Osteoblast (primary cell): ENCODE data around the gene LUZP2. TPM values are rescaled to one million over a fixed set of nuclear protein-coding genes. Genes with fewer than 3 reads are reported as not detected.

Source experiments
- DNase-seq: peaks from one replicate; pipeline ENCODE4 v3.0.0; 2011; ENCODE audit warnings: low spot score, mixed read lengths; ENCODE audit not compliant: insufficient read length; ENCODE audit errors: missing footprints
- H2AFZ ChIP-seq: 2 replicates; pipeline ENCODE4 v1.6.0; 2011; ENCODE audit warnings: mild to moderate bottlenecking, low read length
- H3K27ac ChIP-seq: 2 replicates; pipeline ENCODE4 v1.5.1; 2011; ENCODE audit warnings: mild to moderate bottlenecking, low read depth, low read length, moderate library complexity
- H3K27me3 ChIP-seq: 2 replicates; pipeline ENCODE4 v1.6.0; 2012; ENCODE audit warnings: mild to moderate bottlenecking, control low read depth, inconsistent platforms, low read length, moderate library complexity; ENCODE audit not compliant: insufficient read depth
- H3K36me3 ChIP-seq: 2 replicates; pipeline ENCODE4 v1.5.1; 2011; ENCODE audit warnings: mild to moderate bottlenecking, low read length, control low read depth, moderate library complexity; ENCODE audit not compliant: insufficient read depth
- H3K4me1 ChIP-seq: 2 replicates; pipeline ENCODE4 v1.5.1; 2011; ENCODE audit warnings: mild to moderate bottlenecking, low read length, control low read depth, moderate library complexity; ENCODE audit not compliant: insufficient read depth
- H3K4me2 ChIP-seq: 2 replicates; pipeline ENCODE4 v1.6.0; 2011; ENCODE audit warnings: mild to moderate bottlenecking, low read length; ENCODE audit not compliant: insufficient read depth
- H3K4me3 ChIP-seq: fragments of 200-600 bp; sonication (generic); 3 replicates; pipeline ENCODE4 v1.5.1; 2012; ENCODE audit warnings: mild to moderate bottlenecking, low read length, inconsistent platforms; ENCODE audit not compliant: insufficient read depth
- H3K79me2 ChIP-seq: 2 replicates; pipeline ENCODE4 v1.6.0; 2012; ENCODE audit warnings: mild to moderate bottlenecking, low read length, control low read depth, inconsistent platforms; ENCODE audit not compliant: insufficient read depth
- H3K9me3 ChIP-seq: 2 replicates; pipeline ENCODE4 v1.5.1; 2011; ENCODE audit warnings: low read depth, low read length, control low read depth
- H4K20me1 ChIP-seq: 2 replicates; pipeline ENCODE4 v1.6.0; 2012; ENCODE audit warnings: mild to moderate bottlenecking, low read length, control low read depth; ENCODE audit not compliant: insufficient read depth
- total RNA-seq: library from RNA; depleted of rRNA; stranded (reverse); fragments of >200 nt; gene quantifications from 2 replicates; pipeline ENCODE4 v1.2.3, GENCODE V29; 2012
- TF ChIP-seq, protein P1 (sequence below): IDR thresholded peaks from 2 replicates; pipeline ENCODE4 v1.5.1; 2011; ENCODE audit warnings: mild to moderate bottlenecking, low read depth, low read length, moderate library complexity; ENCODE audit errors: extremely low read depth

The LUZP2 gene
- total RNA-seq, 1 donor, result not detected

GRCh38 chr11:24779791-24780190 is 282.9 kb downstream of the LUZP2 start:
- H3K79me2 ChIP-seq, result no peaks in the 10 kb centered on the region
- no peaks in the 10 kb centered on the region for H3K36me3 ChIP-seq
- no peak overlapping the region for H3K4me2 ChIP-seq
- H3K4me3 ChIP-seq, result no peak overlapping the region
- no peaks in the 10 kb centered on the region for H3K4me1 ChIP-seq
- peaks cover 2% of the 10 kb centered on the region for H3K9me3 ChIP-seq
- TF ChIP-seq, protein P1, sequence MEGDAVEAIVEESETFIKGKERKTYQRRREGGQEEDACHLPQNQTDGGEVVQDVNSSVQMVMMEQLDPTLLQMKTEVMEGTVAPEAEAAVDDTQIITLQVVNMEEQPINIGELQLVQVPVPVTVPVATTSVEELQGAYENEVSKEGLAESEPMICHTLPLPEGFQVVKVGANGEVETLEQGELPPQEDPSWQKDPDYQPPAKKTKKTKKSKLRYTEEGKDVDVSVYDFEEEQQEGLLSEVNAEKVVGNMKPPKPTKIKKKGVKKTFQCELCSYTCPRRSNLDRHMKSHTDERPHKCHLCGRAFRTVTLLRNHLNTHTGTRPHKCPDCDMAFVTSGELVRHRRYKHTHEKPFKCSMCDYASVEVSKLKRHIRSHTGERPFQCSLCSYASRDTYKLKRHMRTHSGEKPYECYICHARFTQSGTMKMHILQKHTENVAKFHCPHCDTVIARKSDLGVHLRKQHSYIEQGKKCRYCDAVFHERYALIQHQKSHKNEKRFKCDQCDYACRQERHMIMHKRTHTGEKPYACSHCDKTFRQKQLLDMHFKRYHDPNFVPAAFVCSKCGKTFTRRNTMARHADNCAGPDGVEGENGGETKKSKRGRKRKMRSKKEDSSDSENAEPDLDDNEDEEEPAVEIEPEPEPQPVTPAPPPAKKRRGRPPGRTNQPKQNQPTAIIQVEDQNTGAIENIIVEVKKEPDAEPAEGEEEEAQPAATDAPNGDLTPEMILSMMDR, result no peak
- no peak for DNase-seq
- no peaks in the 10 kb centered on the region for H3K27me3 ChIP-seq
- H2AFZ ChIP-seq, result no peak overlapping the region
- no peaks in the 10 kb centered on the region for H4K20me1 ChIP-seq
- H3K27ac ChIP-seq, result no peak overlapping the region

DNA sequence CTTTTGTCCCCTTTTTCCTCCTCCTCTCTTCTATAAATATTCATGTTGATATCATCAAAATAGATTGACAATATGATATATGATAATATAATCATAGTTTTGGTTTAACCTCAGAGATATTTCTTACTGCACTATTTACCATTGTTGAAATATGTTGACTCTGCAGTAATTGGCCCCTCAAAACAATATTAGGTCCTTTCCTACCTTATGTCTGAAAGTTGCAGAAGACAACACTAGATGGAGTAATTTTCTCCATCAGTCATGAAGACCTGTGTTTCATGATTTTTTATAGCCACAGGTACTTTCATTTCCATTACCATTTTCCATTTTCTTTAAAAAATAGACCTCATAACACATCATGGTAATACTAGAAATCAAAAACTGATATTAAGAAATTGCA is 284.4 kb downstream of the LUZP2 start:
- DNase-seq, result no peak

GRCh38 chr11:24793479-24793878 is 296.6 kb downstream of the LUZP2 start:
- Histone ChIP-seq H2AFZ (no peak overlapping the region), H3K4me2 (no peak overlapping the region), H3K4me3 (no peak overlapping the region), H3K27ac (no peak overlapping the region), H3K4me1 (no peaks in the 10 kb centered on the region), H3K79me2 (no peaks in the 10 kb centered on the region), H4K20me1 (no peaks in the 10 kb centered on the region), H3K36me3 (no peaks in the 10 kb centered on the region), H3K9me3 (peaks cover 2% of the 10 kb centered on the region), H3K27me3 (no peaks in the 10 kb centered on the region)
- no peak for DNase-seq
- TF ChIP-seq, protein P1, result no peak

More for the DNA sequence above, 284.4 kb downstream of the LUZP2 start:
- Histone ChIP-seq H3K4me3 (no peak overlapping the region), H3K4me1 (no peaks in the 10 kb centered on the region), H3K36me3 (no peaks in the 10 kb centered on the region), H2AFZ (no peak overlapping the region), H3K4me2 (no peak overlapping the region), H3K79me2 (no peaks in the 10 kb centered on the region), H3K9me3 (peaks cover 2% of the 10 kb centered on the region), H4K20me1 (no peaks in the 10 kb centered on the region), H3K27me3 (no peaks in the 10 kb centered on the region), H3K27ac (no peak overlapping the region)
- TF ChIP-seq, protein P1, result no peak

DNA sequence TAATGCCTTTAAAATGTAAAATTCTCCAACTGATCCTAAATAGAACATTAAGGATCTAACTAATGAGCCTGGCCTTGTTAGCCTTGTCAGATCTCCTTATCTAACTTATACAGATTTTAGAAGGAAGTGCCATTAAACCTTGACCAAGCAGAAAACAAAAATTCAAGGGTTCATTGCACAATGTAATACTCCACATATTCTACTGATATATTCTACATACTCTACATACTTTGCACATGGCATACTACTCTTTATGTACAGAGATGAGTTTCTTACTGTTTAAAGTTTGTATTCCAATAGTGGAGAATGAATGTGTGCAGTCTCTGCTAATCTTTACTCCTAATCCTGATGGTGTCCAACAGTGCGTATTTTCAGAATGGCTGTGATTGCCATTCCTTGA is 297.2 kb downstream of the LUZP2 start:
- Histone ChIP-seq H3K79me2 (no peaks in the 10 kb centered on the region), H4K20me1 (no peaks in the 10 kb centered on the region), H3K9me3 (peaks cover 2% of the 10 kb centered on the region), H3K4me2 (no peak overlapping the region), H3K4me3 (no peak overlapping the region), H3K4me1 (no peaks in the 10 kb centered on the region), H3K27ac (no peak overlapping the region), H3K27me3 (no peaks in the 10 kb centered on the region), H3K36me3 (no peaks in the 10 kb centered on the region), H2AFZ (no peak overlapping the region)
- TF ChIP-seq, protein P1, result no peak
- no peak for DNase-seq
